Epithelial cell of esophagus (primary cell): Measurements from ENCODE around the gene HOXB8.

Source experiments
- DNase-seq: peaks from one replicate; pipeline ENCODE4 v3.0.0; 2010; ENCODE audit warnings: low read depth
- H3K4me3 ChIP-seq: 2 replicates; pipeline ENCODE4 v1.5.1; 2011; ENCODE audit warnings: mild to moderate bottlenecking, low read length, control low read depth
- TF ChIP-seq, protein P1 (sequence below): IDR thresholded peaks from 2 replicates; pipeline ENCODE4 v1.5.1; 2011; ENCODE audit warnings: low read depth, mild to moderate bottlenecking, low read length, control low read depth, inconsistent platforms; ENCODE audit not compliant: insufficient read depth; ENCODE audit errors: missing control alignments

HOXB8 gene

GRCh38 chr17:48615963-48616716, 1.0 kb upstream of the HOXB8 start:
- DNase-seq: no peak

GRCh38 chr17:48613862-48614694, 1.0 kb downstream of the HOXB8 start:
- peak; percentile 25 for DNase-seq
- TF ChIP-seq, protein P1, sequence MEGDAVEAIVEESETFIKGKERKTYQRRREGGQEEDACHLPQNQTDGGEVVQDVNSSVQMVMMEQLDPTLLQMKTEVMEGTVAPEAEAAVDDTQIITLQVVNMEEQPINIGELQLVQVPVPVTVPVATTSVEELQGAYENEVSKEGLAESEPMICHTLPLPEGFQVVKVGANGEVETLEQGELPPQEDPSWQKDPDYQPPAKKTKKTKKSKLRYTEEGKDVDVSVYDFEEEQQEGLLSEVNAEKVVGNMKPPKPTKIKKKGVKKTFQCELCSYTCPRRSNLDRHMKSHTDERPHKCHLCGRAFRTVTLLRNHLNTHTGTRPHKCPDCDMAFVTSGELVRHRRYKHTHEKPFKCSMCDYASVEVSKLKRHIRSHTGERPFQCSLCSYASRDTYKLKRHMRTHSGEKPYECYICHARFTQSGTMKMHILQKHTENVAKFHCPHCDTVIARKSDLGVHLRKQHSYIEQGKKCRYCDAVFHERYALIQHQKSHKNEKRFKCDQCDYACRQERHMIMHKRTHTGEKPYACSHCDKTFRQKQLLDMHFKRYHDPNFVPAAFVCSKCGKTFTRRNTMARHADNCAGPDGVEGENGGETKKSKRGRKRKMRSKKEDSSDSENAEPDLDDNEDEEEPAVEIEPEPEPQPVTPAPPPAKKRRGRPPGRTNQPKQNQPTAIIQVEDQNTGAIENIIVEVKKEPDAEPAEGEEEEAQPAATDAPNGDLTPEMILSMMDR: no peak
- no peak overlapping the region for H3K4me3 ChIP-seq

More at GRCh38 chr17:48615963-48616716, 1.0 kb upstream of the HOXB8 start:
- TF ChIP-seq, protein P1: no peak
- H3K4me3 ChIP-seq: no peak overlapping the region

GRCh38 chr17:48612854-48613691, 2.0 kb downstream of the HOXB8 start:
- peak; percentile 22 for DNase-seq
- TF ChIP-seq, protein P1: no peak
- no peak overlapping the region for H3K4me3 ChIP-seq

- H3K4me3 ChIP-seq: no peak overlapping the region
- TF ChIP-seq, protein P1: no peak
- DNase-seq: no peak
Measured at GRCh38 chr17:48612456-48612853, 2.6 kb downstream of the HOXB8 start.

DNA sequence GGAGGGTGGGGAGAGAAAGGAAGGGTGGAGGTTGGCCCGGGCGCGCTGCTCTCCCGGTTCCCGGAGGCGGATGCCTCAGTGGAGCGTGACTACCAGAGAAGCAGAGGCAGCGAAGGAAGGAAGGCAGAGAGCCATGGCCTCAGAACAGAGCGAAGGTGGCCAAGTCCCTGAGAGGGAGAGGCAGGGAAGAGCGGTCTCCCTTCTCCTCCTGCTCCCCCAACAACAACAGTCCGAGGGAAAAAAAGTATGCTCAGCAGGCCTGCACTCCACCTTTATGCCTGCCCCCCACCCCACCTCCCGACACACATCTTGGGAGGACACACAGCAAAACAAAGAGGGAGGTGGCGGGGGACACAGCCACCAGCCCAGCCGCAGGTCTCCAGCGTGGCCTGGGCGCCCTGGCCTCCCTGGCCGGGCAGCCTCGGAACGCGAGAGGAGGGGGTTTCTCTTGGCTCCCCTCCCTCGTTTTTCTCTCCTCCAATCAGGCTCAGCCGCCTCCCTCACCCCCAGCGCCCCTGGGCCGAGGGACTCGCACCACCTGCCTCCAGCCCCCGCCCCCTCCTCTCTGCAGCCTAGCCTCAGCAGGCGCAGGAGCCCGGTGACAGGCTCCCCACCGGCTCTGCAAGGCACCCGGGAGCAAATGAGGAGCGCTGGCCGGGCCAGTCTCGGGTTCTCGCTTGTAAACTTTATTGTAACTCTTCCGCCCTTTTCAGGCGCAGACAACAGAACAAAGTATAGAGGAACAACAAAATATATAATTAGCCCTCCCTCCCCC, 3.2 kb downstream of the HOXB8 start:
- DNase-seq: no peak
- TF ChIP-seq, protein P1: no peak
- H3K4me3 ChIP-seq: no peak overlapping the region

DNA sequence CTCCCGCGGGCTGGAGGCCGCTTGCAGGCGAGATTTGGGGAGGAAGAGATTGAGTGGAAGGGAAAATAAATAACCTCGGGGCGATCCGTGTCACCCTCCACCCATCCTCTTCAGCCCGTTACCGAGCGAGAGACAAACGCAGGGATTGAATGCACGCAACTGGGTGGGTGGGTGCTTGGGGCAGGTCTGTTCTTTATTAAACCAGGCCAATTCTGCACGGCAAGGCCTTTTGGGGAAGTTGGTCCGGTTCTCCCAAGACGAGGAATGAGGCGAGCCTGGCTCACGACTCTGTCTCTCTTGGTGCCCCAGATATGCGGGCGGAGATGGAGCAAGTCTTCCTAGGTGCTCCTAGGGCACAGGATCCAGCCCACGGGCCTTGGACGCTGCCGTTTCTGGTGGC, 3.9 kb downstream of the HOXB8 start:
- H3K4me3 ChIP-seq: no peak overlapping the region
- TF ChIP-seq, protein P1: no peak
- DNase-seq: no peak
